Loucy (cell line): ENCODE data around the gene BSND.

Experiments used
- EZH2phosphoT487 ChIP-seq: fragments of 200-600 bp; IDR thresholded peaks from 2 replicates; pipeline ENCODE4 v1.6.1; 2018; ENCODE audit warnings: antibody characterized with exemption, mild to moderate bottlenecking, moderate library complexity, borderline replicate concordance
- TF ChIP-seq, protein P1 (sequence below): fragments of 200-600 bp; sonication (generic); conservative IDR thresholded peaks from 2 replicates; pipeline ENCODE4 v1.5.1; 2014; ENCODE audit warnings: mild to moderate bottlenecking, antibody characterized with exemption, low read length

GRCh38 chr1:55039342-55040082 lies 40.8 kb downstream of the BSND start, which contains the start of gene PCSK9:
- TF ChIP-seq, protein P1, sequence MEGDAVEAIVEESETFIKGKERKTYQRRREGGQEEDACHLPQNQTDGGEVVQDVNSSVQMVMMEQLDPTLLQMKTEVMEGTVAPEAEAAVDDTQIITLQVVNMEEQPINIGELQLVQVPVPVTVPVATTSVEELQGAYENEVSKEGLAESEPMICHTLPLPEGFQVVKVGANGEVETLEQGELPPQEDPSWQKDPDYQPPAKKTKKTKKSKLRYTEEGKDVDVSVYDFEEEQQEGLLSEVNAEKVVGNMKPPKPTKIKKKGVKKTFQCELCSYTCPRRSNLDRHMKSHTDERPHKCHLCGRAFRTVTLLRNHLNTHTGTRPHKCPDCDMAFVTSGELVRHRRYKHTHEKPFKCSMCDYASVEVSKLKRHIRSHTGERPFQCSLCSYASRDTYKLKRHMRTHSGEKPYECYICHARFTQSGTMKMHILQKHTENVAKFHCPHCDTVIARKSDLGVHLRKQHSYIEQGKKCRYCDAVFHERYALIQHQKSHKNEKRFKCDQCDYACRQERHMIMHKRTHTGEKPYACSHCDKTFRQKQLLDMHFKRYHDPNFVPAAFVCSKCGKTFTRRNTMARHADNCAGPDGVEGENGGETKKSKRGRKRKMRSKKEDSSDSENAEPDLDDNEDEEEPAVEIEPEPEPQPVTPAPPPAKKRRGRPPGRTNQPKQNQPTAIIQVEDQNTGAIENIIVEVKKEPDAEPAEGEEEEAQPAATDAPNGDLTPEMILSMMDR, result no peak
- no peak for TF ChIP-seq EZH2phosphoT487
